GM12872 (cell line): ENCODE measurements around the gene OAS1.

Experiments used
- CTCF ChIP-seq: IDR thresholded peaks from 3 replicates; pipeline ENCODE4 v1.5.1; 2011; ENCODE audit warnings: low read depth, mild to moderate bottlenecking, low read length, moderate library complexity; ENCODE audit not compliant: insufficient read depth

Gene OAS1

GRCh38 chr12:112900298-112901145 is 6.2 kb upstream of the OAS1 start:
- TF ChIP-seq CTCF: peak; percentile 83

GRCh38 chr12:112901271-112901670 is 5.5 kb upstream of the OAS1 start:
- TF ChIP-seq CTCF: no peak

- TF ChIP-seq CTCF: no peak
Measured at GRCh38 chr12:112904571-112904970, 2.2 kb upstream of the OAS1 start.

- no peak for TF ChIP-seq CTCF
Measured at GRCh38 chr12:112905451-112906089, 1.2 kb upstream of the OAS1 start.

- no peak for TF ChIP-seq CTCF
Measured at GRCh38 chr12:112907415-112908157, 824 bp downstream of the OAS1 start.

GRCh38 chr12:112908548-112908947 is 1.8 kb downstream of the OAS1 start:
- TF ChIP-seq CTCF: no peak

- no peak for TF ChIP-seq CTCF
Measured at GRCh38 chr12:112909693-112910092, 2.9 kb downstream of the OAS1 start.
